K562 (cell line): Measurements from ENCODE around the gene NEK4. TPM values are rescaled to one million over a fixed set of nuclear protein-coding genes. Genes with fewer than 3 reads are reported as not detected.
A peak's percentile ranks its signal among the peaks of the same experiment; 100 is the strongest.

Experiments
- CHD2 ChIP-seq: IDR thresholded peaks from 2 replicates; pipeline ENCODE4 v1.6.1; 2011; ENCODE audit warnings: low read depth, low read length
- DMBX1 ChIP-seq: fragments of 250-450 bp; sonication (Bioruptor Pico); IDR thresholded peaks from 2 replicates; pipeline ENCODE4 v1.8.0; 2022; ENCODE audit warnings: inconsistent platforms, mild to moderate bottlenecking, moderate library complexity, borderline replicate concordance
- GABPA ChIP-seq: fragments of 200-800 bp; sonication (Bioruptor generic); conservative IDR thresholded peaks from 2 replicates; pipeline ENCODE4 v1.6.1; 2016; ENCODE audit warnings: low read depth, missing genetic modification characterization, missing compliant biosample characterization
- GTF2F1 ChIP-seq: IDR thresholded peaks from 2 replicates; pipeline ENCODE4 v1.6.1; 2011; ENCODE audit warnings: low read depth, low read length, improper control_type of control experiment
- HNRNPK ChIP-seq: fragments of 200-400 bp; formaldehyde crosslinking; IDR thresholded peaks from one replicate; pipeline ENCODE4 v1.6.1; 2018; ENCODE audit warnings: mild to moderate bottlenecking, low read depth, low read length; ENCODE audit not compliant: poor library complexity, severe bottlenecking
- IRF9 ChIP-seq: fragments of 450-650 bp; IDR thresholded peaks from 2 replicates; pipeline ENCODE4 v1.6.1; 2016; ENCODE audit warnings: missing biosample characterization, missing genetic modification characterization
- MAX ChIP-seq: sonication (generic); formaldehyde crosslinking; IDR thresholded peaks from 2 replicates; pipeline ENCODE4 v1.9.0; 2022; ENCODE audit warnings: mild to moderate bottlenecking, missing genetic modification reagents
- MLLT1 ChIP-seq, 2 experiments: fragments of 450-650 bp; IDR thresholded peaks; 2 replicates each; pipeline ENCODE4 v1.6.1; 2016
- NCOA1 ChIP-seq: fragments of 450-650 bp; IDR thresholded peaks from 2 replicates; pipeline ENCODE4 v1.6.1; 2016; ENCODE audit warnings: low read depth
- NONO ChIP-seq, 2 experiments: fragments of 200-400 bp in 1 of 2; fragments of 450-650 bp in 1 of 2; formaldehyde crosslinking in 1 of 2; IDR thresholded peaks; 2 replicates each; pipeline ENCODE4 v1.6.1; 2017; ENCODE audit warnings: low read depth in 2 of 2, mild to moderate bottlenecking in 2 of 2, moderate library complexity in 2 of 2, low read length in 1 of 2
- NR1H2 ChIP-seq: sonication (generic); formaldehyde crosslinking; IDR thresholded peaks from 2 replicates; pipeline ENCODE4 v1.4.0; 2020; ENCODE audit warnings: mild to moderate bottlenecking, missing genetic modification reagents
- RCOR1 ChIP-seq, 2 experiments: IDR thresholded peaks; 2 replicates each; pipeline ENCODE4 v1.6.1; 2012; ENCODE audit warnings: low read depth in 2 of 2, low read length in 2 of 2, borderline replicate concordance in 1 of 2, improper control_type of control experiment in 1 of 2
- RNF2 ChIP-seq: sonication (generic); IDR thresholded peaks from 2 replicates; pipeline ENCODE4 v1.6.1; 2016
- ZBTB9 ChIP-seq: fragments of 450-650 bp; formaldehyde crosslinking; IDR thresholded peaks from 2 replicates; pipeline ENCODE4 v1.4.0; 2020; ENCODE audit warnings: mild to moderate bottlenecking, moderate library complexity
- ZFPM2 ChIP-seq: fragments of 250-450 bp; sonication (Bioruptor Pico); IDR thresholded peaks from 2 replicates; pipeline ENCODE4 v1.5.1; 2022; ENCODE audit warnings: mild to moderate bottlenecking
- ZNF197 ChIP-seq: fragments of 200-800 bp; sonication (Bioruptor generic); IDR thresholded peaks from 2 replicates; pipeline ENCODE4 v1.6.1; 2016; ENCODE audit warnings: low read depth, missing genetic modification characterization, missing compliant biosample characterization
- ZNF431 ChIP-seq: sonication (generic); formaldehyde crosslinking; IDR thresholded peaks from 2 replicates; pipeline ENCODE4 v1.8.0; 2022; ENCODE audit warnings: mild to moderate bottlenecking, missing genetic modification reagents
- ZNF589 ChIP-seq: fragments of 200-800 bp; sonication (Bioruptor generic); IDR thresholded peaks from 2 replicates; pipeline ENCODE4 v1.6.1; 2016; ENCODE audit warnings: low read depth, missing genetic modification characterization, missing compliant biosample characterization
- polyA plus RNA-seq, 8 experiments: library from polyadenylated mRNA; depleted of rRNA in 4 of 8; stranded (reverse) in 5 of 8; unstranded in 3 of 8; fragments of >200 nt; fragmentation: Nextera tagmentation in 2 of 8; fragmentation: Illumina TruSeq in 1 of 8; extraction: Ambion mirVana in 2 of 8; extraction: Trizol in 1 of 8; gene quantifications; 2 replicates each; pipeline versions ENCODE4 v1.2.1 to v1.2.3, GENCODE V29; 2011 to 2014; ENCODE audit warnings: inconsistent platforms in 1 of 8, missing spikeins in 1 of 8
- total RNA-seq, 7 experiments: library from RNA; depleted of rRNA in 6 of 7; stranded (reverse); fragments of >200 nt in 6 of 7; fragmentation: Illumina TruSeq in 2 of 7; extraction: Trizol in 2 of 7; gene quantifications; 2 replicates each; pipeline versions ENCODE4 v1.2.1 to v1.2.3, GENCODE V29; 2011 to 2021; ENCODE audit warnings: low replicate concordance in 1 of 7
- TF ChIP-seq, protein P1 (sequence below): IDR thresholded peaks from 2 replicates; pipeline ENCODE4 v1.6.1; 2014; ENCODE audit warnings: antibody characterized with exemption
- TF ChIP-seq, protein P2 (sequence below): IDR thresholded peaks from 2 replicates; pipeline ENCODE4 v1.6.1; 2016; ENCODE audit warnings: missing genetic modification characterization, missing compliant biosample characterization

The NEK4 gene
- total and polyA plus RNA-seq, 9 of the 15 experiments (the other 6 are each of a cell fraction or from before 2014, with no cell fraction given) = 5.8 to 23.1 (median 16.6) TPM

DNA sequence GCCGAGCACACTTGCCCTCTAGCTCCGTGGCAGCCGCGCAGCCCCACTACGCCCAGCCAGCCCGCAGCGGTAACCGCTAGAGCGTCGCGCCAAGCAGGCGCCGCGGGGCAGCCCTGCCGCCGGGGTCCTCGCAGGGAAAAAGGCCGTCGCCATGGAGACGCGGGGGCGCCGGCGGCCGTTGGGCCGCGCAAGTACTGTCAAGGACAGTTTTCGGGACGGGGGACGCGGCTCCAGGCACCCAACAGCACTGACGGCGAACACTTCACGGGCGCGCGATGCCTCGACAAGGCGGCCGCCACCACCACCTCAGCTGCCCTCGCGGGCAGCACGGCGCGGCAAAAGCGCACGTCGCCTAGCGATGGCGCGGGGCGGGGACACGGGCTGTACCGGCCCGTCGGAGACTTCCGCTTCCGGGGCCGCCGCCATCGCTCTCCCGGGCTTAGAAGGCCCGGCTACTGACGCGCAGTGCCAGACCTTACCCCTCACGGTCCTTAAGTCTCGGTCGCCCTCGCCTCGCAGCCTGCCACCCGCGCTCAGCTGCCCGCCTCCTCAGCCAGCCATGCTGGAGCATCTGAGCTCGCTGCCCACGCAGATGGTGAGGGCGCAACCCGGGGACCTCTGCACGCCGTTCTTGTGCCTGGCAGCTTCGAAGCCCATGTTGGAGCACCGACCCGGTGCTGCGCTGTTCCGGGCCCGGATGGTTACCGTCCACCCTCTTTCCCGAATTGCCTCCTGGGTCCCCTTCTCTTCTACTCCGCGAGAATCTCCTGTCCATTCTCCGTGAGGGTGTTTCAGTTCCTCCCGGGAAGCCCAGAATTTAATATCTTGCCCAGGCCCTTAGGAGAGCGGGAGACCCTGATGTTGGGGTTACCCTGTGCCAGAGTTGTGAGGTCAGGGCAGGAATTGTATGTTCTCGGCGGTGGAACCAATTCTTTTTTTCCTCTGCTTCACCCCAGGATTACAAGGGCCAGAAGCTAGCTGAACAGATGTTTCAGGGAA is 64.8 kb downstream of the NEK4 start, which contains the start of the genes GLT8D1 and SPCS1 (continued):
- no peak for TF ChIP-seq IRF9 (tag)
- no peak for TF ChIP-seq ZBTB9 (CRISPR knock-in tag)
- TF ChIP-seq MLLT1 (IDR thresholded peaks at IDR 0.05) = no peak
- TF ChIP-seq GTF2F1 = no peak
- TF ChIP-seq ZNF431 (CRISPR knock-in tag) = 0 out of 2 replicates have a peak, but pooled peaks have one; percentile 15
- TF ChIP-seq NCOA1 = peak; percentile 44; the same call in 1 of the 2 replicates
- no peak for TF ChIP-seq ZNF589
- TF ChIP-seq ZFPM2 (CRISPR knock-in tag) = no peak
- TF ChIP-seq GABPA = peak; percentile 99
- TF ChIP-seq RNF2 = 0 out of 2 replicates have a peak, but pooled peaks have one; percentile 32
- no peak for TF ChIP-seq DMBX1
- TF ChIP-seq MAX (CRISPR knock-in tag) = peak; percentile 79
- no peak for TF ChIP-seq HNRNPK
- TF ChIP-seq, protein P1, sequence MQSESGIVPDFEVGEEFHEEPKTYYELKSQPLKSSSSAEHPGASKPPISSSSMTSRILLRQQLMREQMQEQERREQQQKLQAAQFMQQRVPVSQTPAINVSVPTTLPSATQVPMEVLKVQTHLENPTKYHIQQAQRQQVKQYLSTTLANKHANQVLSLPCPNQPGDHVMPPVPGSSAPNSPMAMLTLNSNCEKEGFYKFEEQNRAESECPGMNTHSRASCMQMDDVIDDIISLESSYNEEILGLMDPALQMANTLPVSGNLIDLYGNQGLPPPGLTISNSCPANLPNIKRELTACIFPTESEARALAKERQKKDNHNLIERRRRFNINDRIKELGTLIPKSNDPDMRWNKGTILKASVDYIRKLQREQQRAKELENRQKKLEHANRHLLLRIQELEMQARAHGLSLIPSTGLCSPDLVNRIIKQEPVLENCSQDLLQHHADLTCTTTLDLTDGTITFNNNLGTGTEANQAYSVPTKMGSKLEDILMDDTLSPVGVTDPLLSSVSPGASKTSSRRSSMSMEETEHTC = no peak
- TF ChIP-seq ZNF197 = no peak
- TF ChIP-seq, protein P2, sequence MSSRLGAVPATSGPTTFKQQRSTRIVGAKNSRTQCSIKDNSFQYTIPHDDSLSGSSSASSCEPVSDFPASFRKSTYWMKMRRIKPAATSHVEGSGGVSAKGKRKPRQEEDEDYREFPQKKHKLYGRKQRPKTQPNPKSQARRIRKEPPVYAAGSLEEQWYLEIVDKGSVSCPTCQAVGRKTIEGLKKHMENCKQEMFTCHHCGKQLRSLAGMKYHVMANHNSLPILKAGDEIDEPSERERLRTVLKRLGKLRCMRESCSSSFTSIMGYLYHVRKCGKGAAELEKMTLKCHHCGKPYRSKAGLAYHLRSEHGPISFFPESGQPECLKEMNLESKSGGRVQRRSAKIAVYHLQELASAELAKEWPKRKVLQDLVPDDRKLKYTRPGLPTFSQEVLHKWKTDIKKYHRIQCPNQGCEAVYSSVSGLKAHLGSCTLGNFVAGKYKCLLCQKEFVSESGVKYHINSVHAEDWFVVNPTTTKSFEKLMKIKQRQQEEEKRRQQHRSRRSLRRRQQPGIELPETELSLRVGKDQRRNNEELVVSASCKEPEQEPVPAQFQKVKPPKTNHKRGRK = no peak
- TF ChIP-seq NR1H2 (CRISPR knock-in tag) = no peak
- TF ChIP-seq CHD2 = no peak
- TF ChIP-seq RCOR1 (IDR thresholded peaks at IDR 0.05; ENCODE audit: borderline replicate concordance in 1 of 2, low read depth in 2 of 2, low read length in 2 of 2) = no peak
- TF ChIP-seq NONO (IDR thresholded peaks at IDR 0.05; ENCODE audit: low read depth in 2 of 2, low read length in 1 of 2) = peak; percentile 43 to 54; a peak in 3 of 4 replicates
